OCI-LY3 (cell line): ENCODE data around the gene TMEM135.

Experiments used
- H2AFZ ChIP-seq: fragments of 200-600, 300-600 bp; shearing (Covaris generic); 2 replicates; pipeline ENCODE4 v1.6.0; 2014; ENCODE audit warnings: antibody characterized with exemption, low read depth, low read length
- H3K27ac ChIP-seq: fragments of 200-600, 300-600 bp; sonication (generic); 2 replicates; pipeline ENCODE4 v1.5.1; 2014; ENCODE audit warnings: mild to moderate bottlenecking, low read length, moderate library complexity, mixed read lengths
- H3K27me3 ChIP-seq: fragments of 200-600, 300-600 bp; sonication (generic); 2 replicates; pipeline ENCODE4 v1.6.1; 2014; ENCODE audit warnings: low read depth, low read length, mixed read lengths
- H3K36me3 ChIP-seq: fragments of 200-600, 300-600 bp; sonication (generic); replicated peaks from 2 replicates; pipeline ENCODE3; 2014; ENCODE audit warnings: low read depth, low read length, mixed read lengths
- H3K4me1 ChIP-seq: fragments of 300-600, 200-600 bp; sonication (generic); 2 replicates; pipeline ENCODE4 v1.6.1; 2014; ENCODE audit warnings: low read length, mixed read lengths
- H3K4me2 ChIP-seq: fragments of 200-600, 300-600 bp; sonication (generic); 2 replicates; pipeline ENCODE4 v1.6.1; 2014; ENCODE audit warnings: low read length, mixed read lengths
- H3K4me3 ChIP-seq: fragments of 300-600, 200-600 bp; sonication (generic); 2 replicates; pipeline ENCODE4 v1.5.1; 2014; ENCODE audit warnings: antibody characterized with exemption, mild to moderate bottlenecking, low read length, moderate library complexity
- H3K79me2 ChIP-seq: fragments of 300-600, 200-600 bp; shearing (Covaris generic); 2 replicates; pipeline ENCODE4 v1.6.1; 2014; ENCODE audit warnings: mild to moderate bottlenecking, low read length, mixed read lengths
- H3K9ac ChIP-seq: fragments of 300-600, 200-600 bp; shearing (Covaris generic); 2 replicates; pipeline ENCODE4 v1.6.0; 2014; ENCODE audit warnings: mild to moderate bottlenecking, low read length, moderate library complexity
- H3K9me3 ChIP-seq: fragments of 200-600, 300-600 bp; shearing (Covaris generic); 2 replicates; pipeline ENCODE4 v1.6.1; 2014; ENCODE audit warnings: low read length, mixed read lengths; ENCODE audit not compliant: insufficient read depth
- H4K20me1 ChIP-seq: fragments of 200-600, 300-600 bp; sonication (generic); 2 replicates; pipeline ENCODE4 v1.6.1; 2016; ENCODE audit warnings: low read length, mixed read lengths; ENCODE audit not compliant: insufficient read depth
- CTCF ChIP-seq: fragments of 200-600, 300-600 bp; sonication (generic); IDR thresholded peaks from 2 replicates; pipeline ENCODE4 v1.5.1; 2014; ENCODE audit warnings: antibody characterized with exemption, low read length, low read depth
- EZH2phosphoT487 ChIP-seq: fragments of 200-600 bp; shearing (Covaris generic); IDR thresholded peaks from 2 replicates; pipeline ENCODE4 v1.6.1; 2018; ENCODE audit warnings: antibody characterized with exemption, mixed run types, low read depth

Gene TMEM135

DNA sequence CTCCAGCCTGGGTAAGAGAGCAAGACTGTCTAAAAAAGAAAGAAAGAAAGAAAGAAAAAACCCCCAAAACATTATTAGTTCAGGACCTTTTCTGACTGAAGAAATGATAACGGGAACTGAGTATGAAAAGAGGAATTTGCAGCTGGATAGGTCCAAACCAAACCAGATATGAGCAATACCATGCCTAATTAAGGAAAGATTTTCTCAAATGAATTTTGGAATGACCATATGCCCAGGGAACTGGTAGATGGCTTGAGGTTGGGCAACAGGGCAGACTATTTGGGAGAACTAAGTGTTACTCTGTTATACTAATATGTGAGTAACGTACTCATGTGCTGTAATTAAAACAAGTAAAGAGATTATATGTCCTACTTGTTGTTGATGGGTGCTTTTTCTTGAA is 186.1 kb downstream of the TMEM135 start:
- H3K4me3 ChIP-seq = no peak overlapping the region
- H3K79me2 ChIP-seq = peaks cover 10% of the 10 kb centered on the region; the same call in 1 of the 2 replicates
- no peak overlapping the region for H2AFZ ChIP-seq
- H4K20me1 ChIP-seq = no peaks in the 10 kb centered on the region
- no peaks in the 10 kb centered on the region for H3K36me3 ChIP-seq
- H3K4me2 ChIP-seq = peak overlapping the region; percentile 4; the same call in 1 of the 2 replicates
- H3K27ac ChIP-seq = peak overlapping the region; percentile 69
- no peak for TF ChIP-seq EZH2phosphoT487
- TF ChIP-seq CTCF = no peak
- no peaks in the 10 kb centered on the region for H3K9me3 ChIP-seq
- H3K9ac ChIP-seq = no peak overlapping the region; the same call in 1 of the 2 replicates
- H3K4me1 ChIP-seq = peaks cover 66% of the 10 kb centered on the region
- H3K27me3 ChIP-seq = no peaks in the 10 kb centered on the region

- no peak overlapping the region for H3K4me3 ChIP-seq
- no peak overlapping the region for H3K4me2 ChIP-seq
- no peak overlapping the region for H2AFZ ChIP-seq
- no peaks in the 10 kb centered on the region for H3K36me3 ChIP-seq
- peaks cover 10% of the 10 kb centered on the region; the same call in 1 of the 2 replicates for H3K79me2 ChIP-seq
- TF ChIP-seq EZH2phosphoT487 (no peak), CTCF (no peak)
- no peak overlapping the region; the same call in 1 of the 2 replicates for H3K9ac ChIP-seq
- peaks cover 66% of the 10 kb centered on the region for H3K4me1 ChIP-seq
- peak overlapping the region; percentile 69 for H3K27ac ChIP-seq
- H4K20me1 ChIP-seq = no peaks in the 10 kb centered on the region
- no peaks in the 10 kb centered on the region for H3K9me3 ChIP-seq
- no peaks in the 10 kb centered on the region for H3K27me3 ChIP-seq
These were observed 186.8 kb downstream of the TMEM135 start for GRCh38 chr11:87224486-87224885.

- Histone ChIP-seq H3K9me3 (peaks cover 19% of the 10 kb centered on the region), H3K9ac (peak overlapping the region; percentile 54), H3K36me3 (peaks cover 25% of the 10 kb centered on the region), H3K79me2 (no peaks in the 10 kb centered on the region; the same call in 1 of the 2 replicates), H3K4me1 (peaks cover 43% of the 10 kb centered on the region), H3K4me3 (peak overlapping the region; percentile 46), H3K27me3 (no peaks in the 10 kb centered on the region), H3K4me2 (peak overlapping the region; percentile 73), H3K27ac (peak overlapping the region; percentile 78), H4K20me1 (no peaks in the 10 kb centered on the region), H2AFZ (no peak overlapping the region)
- TF ChIP-seq EZH2phosphoT487 (no peak), CTCF (no peak)
These were observed 191.1 kb downstream of the TMEM135 start for GRCh38 chr11:87228820-87229219.

- H3K27me3 ChIP-seq = no peaks in the 10 kb centered on the region
- no peak overlapping the region for H3K9ac ChIP-seq
- TF ChIP-seq EZH2phosphoT487 (no peak), CTCF (no peak)
- no peak overlapping the region for H3K4me3 ChIP-seq
- peaks cover 25% of the 10 kb centered on the region for H3K36me3 ChIP-seq
- peaks cover 35% of the 10 kb centered on the region for H3K4me1 ChIP-seq
- no peaks in the 10 kb centered on the region for H4K20me1 ChIP-seq
- H3K27ac ChIP-seq = no peak overlapping the region
- H3K9me3 ChIP-seq = peaks cover 19% of the 10 kb centered on the region
- no peaks in the 10 kb centered on the region; the same call in 1 of the 2 replicates for H3K79me2 ChIP-seq
- H3K4me2 ChIP-seq = no peak overlapping the region
- H2AFZ ChIP-seq = no peak overlapping the region
These were observed 193.3 kb downstream of the TMEM135 start for GRCh38 chr11:87230995-87231394.
